Measurements from ENCODE around the gene LACTB.

The LACTB gene

DNA sequence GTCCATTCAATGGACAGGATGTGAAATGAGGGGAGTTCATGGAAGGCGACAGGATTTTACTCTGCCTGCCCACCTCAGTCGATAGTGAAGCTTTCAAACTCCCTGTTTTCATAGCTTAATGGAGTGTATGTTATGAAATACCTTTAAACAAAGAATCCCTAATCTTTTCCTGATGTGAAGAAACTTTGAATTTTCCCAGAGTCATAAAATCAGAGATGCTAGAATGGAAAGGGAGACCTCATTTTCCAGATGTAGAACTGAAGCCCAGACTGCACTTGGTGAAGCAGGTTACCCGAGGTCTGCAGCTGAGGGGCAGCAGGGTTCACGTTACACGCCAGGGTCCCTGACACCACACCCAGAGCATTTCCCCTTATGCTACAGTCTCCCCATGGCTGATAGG, 34.7 kb upstream of the LACTB start:
- no peak overlapping the region for H3K4me3 ChIP-seq (replicated peaks; ENCODE audit: insufficient read depth, low read length)
- DNase-seq (ENCODE audit: low read depth in 1 of 2, low spot score in 1 of 2), result no peak
- H3K27me3 ChIP-seq (ENCODE audit: insufficient read depth, poor library complexity, severe bottlenecking), result peaks cover 2% of the 10 kb centered on the region
- H3K27ac ChIP-seq (replicated peaks), result no peak overlapping the region
- TF ChIP-seq POLR2AphosphoS5 (IDR thresholded peaks at IDR 0.05; ENCODE audit: low read depth) (no peak), GABPA (IDR thresholded peaks at IDR 0.05; ENCODE audit: low read depth) (no peak), SPI1 (IDR thresholded peaks at IDR 0.05; ENCODE audit: borderline replicate concordance, low read depth) (no peak)
- TF ChIP-seq, protein P1, sequence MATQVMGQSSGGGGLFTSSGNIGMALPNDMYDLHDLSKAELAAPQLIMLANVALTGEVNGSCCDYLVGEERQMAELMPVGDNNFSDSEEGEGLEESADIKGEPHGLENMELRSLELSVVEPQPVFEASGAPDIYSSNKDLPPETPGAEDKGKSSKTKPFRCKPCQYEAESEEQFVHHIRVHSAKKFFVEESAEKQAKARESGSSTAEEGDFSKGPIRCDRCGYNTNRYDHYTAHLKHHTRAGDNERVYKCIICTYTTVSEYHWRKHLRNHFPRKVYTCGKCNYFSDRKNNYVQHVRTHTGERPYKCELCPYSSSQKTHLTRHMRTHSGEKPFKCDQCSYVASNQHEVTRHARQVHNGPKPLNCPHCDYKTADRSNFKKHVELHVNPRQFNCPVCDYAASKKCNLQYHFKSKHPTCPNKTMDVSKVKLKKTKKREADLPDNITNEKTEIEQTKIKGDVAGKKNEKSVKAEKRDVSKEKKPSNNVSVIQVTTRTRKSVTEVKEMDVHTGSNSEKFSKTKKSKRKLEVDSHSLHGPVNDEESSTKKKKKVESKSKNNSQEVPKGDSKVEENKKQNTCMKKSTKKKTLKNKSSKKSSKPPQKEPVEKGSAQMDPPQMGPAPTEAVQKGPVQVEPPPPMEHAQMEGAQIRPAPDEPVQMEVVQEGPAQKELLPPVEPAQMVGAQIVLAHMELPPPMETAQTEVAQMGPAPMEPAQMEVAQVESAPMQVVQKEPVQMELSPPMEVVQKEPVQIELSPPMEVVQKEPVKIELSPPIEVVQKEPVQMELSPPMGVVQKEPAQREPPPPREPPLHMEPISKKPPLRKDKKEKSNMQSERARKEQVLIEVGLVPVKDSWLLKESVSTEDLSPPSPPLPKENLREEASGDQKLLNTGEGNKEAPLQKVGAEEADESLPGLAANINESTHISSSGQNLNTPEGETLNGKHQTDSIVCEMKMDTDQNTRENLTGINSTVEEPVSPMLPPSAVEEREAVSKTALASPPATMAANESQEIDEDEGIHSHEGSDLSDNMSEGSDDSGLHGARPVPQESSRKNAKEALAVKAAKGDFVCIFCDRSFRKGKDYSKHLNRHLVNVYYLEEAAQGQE (IDR thresholded peaks at IDR 0.05; ENCODE audit: insufficient replicate concordance, low read depth), result no peak
- TF ChIP-seq, protein P2, sequence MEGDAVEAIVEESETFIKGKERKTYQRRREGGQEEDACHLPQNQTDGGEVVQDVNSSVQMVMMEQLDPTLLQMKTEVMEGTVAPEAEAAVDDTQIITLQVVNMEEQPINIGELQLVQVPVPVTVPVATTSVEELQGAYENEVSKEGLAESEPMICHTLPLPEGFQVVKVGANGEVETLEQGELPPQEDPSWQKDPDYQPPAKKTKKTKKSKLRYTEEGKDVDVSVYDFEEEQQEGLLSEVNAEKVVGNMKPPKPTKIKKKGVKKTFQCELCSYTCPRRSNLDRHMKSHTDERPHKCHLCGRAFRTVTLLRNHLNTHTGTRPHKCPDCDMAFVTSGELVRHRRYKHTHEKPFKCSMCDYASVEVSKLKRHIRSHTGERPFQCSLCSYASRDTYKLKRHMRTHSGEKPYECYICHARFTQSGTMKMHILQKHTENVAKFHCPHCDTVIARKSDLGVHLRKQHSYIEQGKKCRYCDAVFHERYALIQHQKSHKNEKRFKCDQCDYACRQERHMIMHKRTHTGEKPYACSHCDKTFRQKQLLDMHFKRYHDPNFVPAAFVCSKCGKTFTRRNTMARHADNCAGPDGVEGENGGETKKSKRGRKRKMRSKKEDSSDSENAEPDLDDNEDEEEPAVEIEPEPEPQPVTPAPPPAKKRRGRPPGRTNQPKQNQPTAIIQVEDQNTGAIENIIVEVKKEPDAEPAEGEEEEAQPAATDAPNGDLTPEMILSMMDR (IDR thresholded peaks at IDR 0.05; ENCODE audit: insufficient read depth, low read length), result no peak

DNA sequence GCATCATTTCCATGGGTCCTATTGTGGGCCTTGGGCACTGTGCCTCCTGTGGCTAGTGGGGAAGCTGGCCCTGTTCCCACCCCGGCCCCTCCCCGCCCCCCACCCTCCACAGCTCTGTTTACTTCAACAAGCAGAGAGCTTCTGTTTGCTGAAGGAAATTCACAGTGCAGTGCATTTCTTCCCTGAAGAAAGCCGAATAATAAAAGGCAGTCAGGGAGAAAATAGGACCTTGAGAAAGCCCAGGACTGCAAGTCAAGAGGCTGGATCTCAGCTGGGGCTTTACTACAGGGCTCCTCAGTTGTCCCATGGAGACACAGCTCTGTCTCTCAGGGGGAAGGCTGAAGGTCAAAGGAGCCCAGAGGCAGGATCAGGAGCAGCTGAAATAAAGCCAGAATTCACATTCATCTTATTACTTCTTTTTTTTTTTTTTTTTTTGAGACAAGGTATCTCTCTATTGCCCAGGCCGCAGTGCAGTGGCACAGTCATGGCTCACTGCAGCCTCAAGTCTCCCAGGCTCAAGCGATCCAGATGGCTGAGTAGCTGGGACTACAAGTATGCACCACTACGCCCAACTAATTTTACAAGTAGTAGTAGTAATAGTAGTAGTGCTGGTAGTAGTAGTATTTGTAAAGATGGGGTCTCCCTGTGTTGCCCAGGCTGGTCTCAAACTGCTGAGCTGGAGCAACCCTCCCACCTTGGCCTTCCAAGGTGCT, 33.0 kb upstream of the LACTB start:
- H3K27ac ChIP-seq (replicated peaks), result no peak overlapping the region
- H3K4me3 ChIP-seq (replicated peaks; ENCODE audit: insufficient read depth, low read length), result no peak overlapping the region
- DNase-seq (ENCODE audit: low read depth in 1 of 2, low spot score in 1 of 2), result no peak
- TF ChIP-seq, protein P1 (IDR thresholded peaks at IDR 0.05; ENCODE audit: insufficient replicate concordance, low read depth), result no peak
- TF ChIP-seq POLR2AphosphoS5 (IDR thresholded peaks at IDR 0.05; ENCODE audit: low read depth) (no peak), GABPA (IDR thresholded peaks at IDR 0.05; ENCODE audit: low read depth) (no peak), SPI1 (IDR thresholded peaks at IDR 0.05; ENCODE audit: borderline replicate concordance, low read depth) (no peak)
- TF ChIP-seq, protein P2 (IDR thresholded peaks at IDR 0.05; ENCODE audit: insufficient read depth, low read length), result no peak
- H3K27me3 ChIP-seq (ENCODE audit: insufficient read depth, poor library complexity, severe bottlenecking), result peaks cover 2% of the 10 kb centered on the region

DNA sequence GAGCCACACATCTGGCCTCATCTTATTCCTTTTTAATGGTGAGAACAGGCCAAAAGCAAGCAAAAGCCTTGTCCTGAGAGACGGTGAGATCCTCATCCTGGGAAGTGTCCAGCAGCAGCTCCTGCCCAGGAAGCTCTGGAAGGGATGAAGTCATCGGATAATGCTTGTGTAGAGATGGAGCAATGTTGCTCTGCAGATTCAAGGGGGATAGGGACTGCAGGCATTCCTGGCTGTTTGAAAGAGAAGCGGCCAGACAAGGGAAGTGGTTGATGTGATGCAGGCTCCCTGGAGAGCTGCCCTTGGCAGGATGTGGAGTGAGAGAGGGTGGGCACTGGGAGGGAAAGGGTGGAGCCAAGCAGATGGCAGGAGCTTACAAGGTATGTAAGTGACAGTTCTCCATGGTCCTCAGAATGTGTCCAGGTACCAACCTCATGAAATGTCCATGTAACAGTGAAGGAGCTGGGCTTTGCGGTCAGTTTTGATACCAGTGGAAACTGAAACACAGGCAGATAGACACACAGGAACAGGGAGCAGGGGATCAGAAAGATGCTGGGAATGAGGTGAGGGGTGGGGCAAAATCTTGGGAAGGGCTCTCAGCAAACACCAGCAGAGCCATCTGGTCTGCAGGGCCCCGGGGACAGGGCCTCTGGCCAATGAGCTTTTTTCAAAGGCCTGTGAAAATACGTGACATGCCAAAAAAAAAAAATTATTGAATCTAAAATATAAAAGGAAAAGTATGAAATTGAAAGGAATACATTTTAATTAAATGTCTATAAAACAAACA, 32.2 kb upstream of the LACTB start:
- no peak for DNase-seq (ENCODE audit: low read depth in 1 of 2, low spot score in 1 of 2)
- no peak overlapping the region for H3K27ac ChIP-seq (replicated peaks)

More for the DNA sequence above, 32.2 kb upstream of the LACTB start:
- TF ChIP-seq GABPA (IDR thresholded peaks at IDR 0.05; ENCODE audit: low read depth) (no peak), POLR2AphosphoS5 (IDR thresholded peaks at IDR 0.05; ENCODE audit: low read depth) (no peak), SPI1 (IDR thresholded peaks at IDR 0.05; ENCODE audit: borderline replicate concordance, low read depth) (no peak)
- TF ChIP-seq, protein P2 (IDR thresholded peaks at IDR 0.05; ENCODE audit: insufficient read depth, low read length), result no peak
- no peak overlapping the region for H3K4me3 ChIP-seq (replicated peaks; ENCODE audit: insufficient read depth, low read length)
- H3K27me3 ChIP-seq (ENCODE audit: insufficient read depth, poor library complexity, severe bottlenecking), result peaks cover 2% of the 10 kb centered on the region

Data from HL-60 (cell line).